Peyer's patch (tissue), 4 donors: ENCODE results near the gene GPX6. TPM values are rescaled to one million over a fixed set of nuclear protein-coding genes. Genes with fewer than 3 reads are reported as not detected.

Experiments used
- DNase-seq, 3 donors: peaks; one replicate each; pipeline ENCODE4 v3.0.0-alpha.2; 2017 to 2019
- H3K27ac ChIP-seq, 4 donors: fragments of 200-600 bp; sonication (generic); one replicate each; pipeline ENCODE4 v1.5.1; 2016 to 2019
- H3K27me3 ChIP-seq, 2 donors: fragments of 200-600 bp; sonication (generic); one replicate each; pipeline ENCODE4 v1.5.1; 2019
- H3K36me3 ChIP-seq, 3 donors: fragments of 200-600 bp; sonication (generic); one replicate each; pipeline ENCODE4 v1.5.1; 2016 to 2019
- H3K4me1 ChIP-seq, 4 donors: fragments of 200-600 bp; sonication (generic); one replicate each; pipeline ENCODE4 v1.5.1; 2016 to 2019
- H3K4me3 ChIP-seq, 4 donors: fragments of 200-600 bp; sonication (generic); 1 replicate in 3 of 4; 2 replicates in 1 of 4; pipeline ENCODE4 v1.5.1; 2016 to 2019; ENCODE audit warnings: mild to moderate bottlenecking in 1 of 4
- H3K9me3 ChIP-seq, 4 donors: fragments of 200-600 bp; sonication (generic); one replicate each; pipeline ENCODE4 v1.5.1; 2016 to 2019; ENCODE audit warnings: mild to moderate bottlenecking in 1 of 4
- CTCF ChIP-seq, 6 experiments: fragments of 450-650 bp in 4 of 6; fragments of 200-600 bp in 2 of 6; sonication (generic) in 1 of 6; IDR thresholded peaks; one replicate each; pipeline ENCODE4 v1.5.1; 2017 to 2019; ENCODE audit warnings: antibody characterized with exemption in 6 of 6, mild to moderate bottlenecking in 3 of 6, moderate library complexity in 1 of 6
- POLR2A ChIP-seq, 2 donors: fragments of 450-650 bp; IDR thresholded peaks; one replicate each; pipeline ENCODE4 v1.5.1; 2017; ENCODE audit warnings: antibody characterized with exemption in 2 of 2, mild to moderate bottlenecking in 2 of 2, moderate library complexity in 2 of 2
- total RNA-seq, 4 donors: library from RNA; depleted of rRNA; stranded (reverse); fragments of >200 nt; gene quantifications; one replicate each; pipeline ENCODE4 v1.1.0, GENCODE V29; 2016

Gene GPX6
- total RNA-seq, 4 donors from 2014 or later: not detected

GRCh38 chr6:28541996-28542395 lies 26.4 kb upstream of the GPX6 start:
- Histone ChIP-seq H3K9me3 (no peaks in the 10 kb centered on the region), H3K4me3 (peak overlapping the region in 1 of 4 donors; percentile 36), H3K36me3 (no peaks in the 10 kb centered on the region), H3K27me3 (no peaks in the 10 kb centered on the region), H3K4me1 (no peaks in the 10 kb centered on the region), H3K27ac (no peak overlapping the region)
- TF ChIP-seq CTCF (IDR thresholded peaks at IDR 0.05) (no peak), POLR2A (IDR thresholded peaks at IDR 0.05) (no peak)
- no peak for DNase-seq

GRCh38 chr6:28537509-28538140 lies 22.0 kb upstream of the GPX6 start:
- H3K27me3 ChIP-seq: no peaks in the 10 kb centered on the region
- no peaks in the 10 kb centered on the region for H3K4me1 ChIP-seq
- no peaks in the 10 kb centered on the region for H3K9me3 ChIP-seq
- H3K36me3 ChIP-seq: no peaks in the 10 kb centered on the region
- H3K27ac ChIP-seq: no peak overlapping the region
- no peak for TF ChIP-seq CTCF (IDR thresholded peaks at IDR 0.05)
- no peak for TF ChIP-seq POLR2A (IDR thresholded peaks at IDR 0.05)
- H3K4me3 ChIP-seq: no peak overlapping the region
- no peak for DNase-seq

- Histone ChIP-seq H3K27me3 (no peaks in the 10 kb centered on the region), H3K4me3 (no peak overlapping the region), H3K36me3 (no peaks in the 10 kb centered on the region), H3K27ac (no peak overlapping the region), H3K4me1 (no peaks in the 10 kb centered on the region), H3K9me3 (no peaks in the 10 kb centered on the region)
- no peak for DNase-seq
- TF ChIP-seq POLR2A (IDR thresholded peaks at IDR 0.05) (no peak), CTCF (IDR thresholded peaks at IDR 0.05) (no peak)
Measured at GRCh38 chr6:28537065-28537464, 21.5 kb upstream of the GPX6 start.

GRCh38 chr6:28534875-28535274 lies 19.3 kb upstream of the GPX6 start:
- H3K9me3 ChIP-seq: no peaks in the 10 kb centered on the region
- no peak overlapping the region for H3K27ac ChIP-seq
- no peaks in the 10 kb centered on the region for H3K36me3 ChIP-seq
- H3K4me1 ChIP-seq: no peaks in the 10 kb centered on the region
- TF ChIP-seq POLR2A (IDR thresholded peaks at IDR 0.05) (no peak), CTCF (IDR thresholded peaks at IDR 0.05) (no peak)
- no peaks in the 10 kb centered on the region for H3K27me3 ChIP-seq
- DNase-seq: no peak
- H3K4me3 ChIP-seq: no peak overlapping the region

GRCh38 chr6:28534306-28534705 lies 18.7 kb upstream of the GPX6 start:
- Histone ChIP-seq H3K4me3 (no peak overlapping the region), H3K27me3 (no peaks in the 10 kb centered on the region), H3K4me1 (no peaks in the 10 kb centered on the region), H3K9me3 (no peaks in the 10 kb centered on the region), H3K27ac (no peak overlapping the region), H3K36me3 (no peaks in the 10 kb centered on the region)
- no peak for TF ChIP-seq CTCF (IDR thresholded peaks at IDR 0.05)
- TF ChIP-seq POLR2A (IDR thresholded peaks at IDR 0.05): no peak
- no peak for DNase-seq
